HG02642 (cell line): ENCODE results near the gene SRA1.
A peak's percentile ranks its signal among the peaks of the same experiment; 100 is the strongest.
"Not testable (repeated sequence)": the region's sequence is repeated elsewhere in the genome, so short reads cannot be mapped to it uniquely, and the experiment has no call there.

Experiments used
- ATAC-seq: cut with Tn5 transposase; IDR thresholded peaks from one replicate; pipeline ENCODE4 v1.9.1; 2021; ENCODE audit warnings: mild to moderate bottlenecking; ENCODE audit not compliant: unreplicated experiment, poor library complexity

The SRA1 gene

GRCh38 chr5:140557136-140557805 is at the start of gene SRA1:
SRA1 (minus strand) TSS chr5:140557473; CDS start chr5:140557452, 21 bp downstream.
- ATAC-seq = peak; percentile 97

- no peak for ATAC-seq
Measured at GRCh38 chr5:140607031-140607430, 49.8 kb upstream of the SRA1 start.

GRCh38 chr5:140605879-140606278 is 48.6 kb upstream of the SRA1 start:
- ATAC-seq = no peak

- ATAC-seq = no peak
Measured at GRCh38 chr5:140603734-140604133, 46.5 kb upstream of the SRA1 start.

- ATAC-seq = not testable (repeated sequence)
Measured at GRCh38 chr5:140603446-140603698, 46.1 kb upstream of the SRA1 start.

- ATAC-seq = no peak
Measured at GRCh38 chr5:140602147-140602546, 44.9 kb upstream of the SRA1 start.

GRCh38 chr5:140600096-140600495 is 42.8 kb upstream of the SRA1 start:
- ATAC-seq = no peak

- no peak for ATAC-seq
Measured at GRCh38 chr5:140598836-140599235, 41.6 kb upstream of the SRA1 start.

GRCh38 chr5:140596321-140596741 is 39.1 kb upstream of the SRA1 start:
- no peak for ATAC-seq

GRCh38 chr5:140595538-140596300 is 38.4 kb upstream of the SRA1 start:
- no peak for ATAC-seq

GRCh38 chr5:140594169-140594568 is 36.9 kb upstream of the SRA1 start:
- ATAC-seq = no peak

GRCh38 chr5:140593070-140593469 is 35.8 kb upstream of the SRA1 start:
- ATAC-seq = not testable (repeated sequence)

GRCh38 chr5:140591747-140592372 is 34.6 kb upstream of the SRA1 start:
- no peak for ATAC-seq

- no peak for ATAC-seq
Measured at GRCh38 chr5:140590861-140591260, 33.6 kb upstream of the SRA1 start.

- ATAC-seq = no peak
Measured at GRCh38 chr5:140588311-140589070, 31.2 kb upstream of the SRA1 start.

- no peak for ATAC-seq
Measured at GRCh38 chr5:140587495-140587894, 30.2 kb upstream of the SRA1 start.

- ATAC-seq = not testable (repeated sequence)
Measured at GRCh38 chr5:140579188-140579747, 22.0 kb upstream of the SRA1 start.

- ATAC-seq = no peak
Measured at GRCh38 chr5:140576776-140577201, 19.5 kb upstream of the SRA1 start.

GRCh38 chr5:140575309-140575708 is 18.0 kb upstream of the SRA1 start:
- ATAC-seq = no peak

GRCh38 chr5:140574165-140574564 is 16.9 kb upstream of the SRA1 start:
- no peak for ATAC-seq
